HG02571 (cell line): ENCODE measurements around the gene GTF2E1.
"Not testable (repeated sequence)": the region's sequence is repeated elsewhere in the genome, so short reads cannot be mapped to it uniquely, and the experiment has no call there.

Experiments
- ATAC-seq: cut with Tn5 transposase; IDR thresholded peaks from one replicate; pipeline ENCODE4 v1.9.1; 2021; ENCODE audit warnings: mild to moderate bottlenecking, moderate library complexity; ENCODE audit not compliant: unreplicated experiment

Gene GTF2E1

GRCh38 chr3:120752865-120753264 lies 10.3 kb downstream of the GTF2E1 start:
- no peak for ATAC-seq

- ATAC-seq = no peak
Measured at GRCh38 chr3:120753810-120754209, 11.3 kb downstream of the GTF2E1 start.

GRCh38 chr3:120756061-120756460 lies 13.5 kb downstream of the GTF2E1 start:
- ATAC-seq = no peak

- not testable (repeated sequence) for ATAC-seq
Measured at GRCh38 chr3:120758551-120758950, 16.0 kb downstream of the GTF2E1 start.

GRCh38 chr3:120762615-120763014 lies 20.1 kb downstream of the GTF2E1 start:
- no peak for ATAC-seq

GRCh38 chr3:120763601-120764000 lies 21.1 kb downstream of the GTF2E1 start:
- ATAC-seq = peak; percentile 65

GRCh38 chr3:120764206-120764605 lies 21.7 kb downstream of the GTF2E1 start:
- no peak for ATAC-seq

- ATAC-seq = peak; percentile 64
Measured at GRCh38 chr3:120765830-120766493, 23.4 kb downstream of the GTF2E1 start.

- ATAC-seq = no peak
Measured at GRCh38 chr3:120766576-120766975, 24.0 kb downstream of the GTF2E1 start.

GRCh38 chr3:120767106-120767505 lies 24.6 kb downstream of the GTF2E1 start:
- no peak for ATAC-seq

GRCh38 chr3:120769436-120769835 lies 26.9 kb downstream of the GTF2E1 start:
- no peak for ATAC-seq

- no peak for ATAC-seq
Measured at GRCh38 chr3:120770891-120771290, 28.3 kb downstream of the GTF2E1 start.

GRCh38 chr3:120772081-120772480 lies 29.5 kb downstream of the GTF2E1 start:
- ATAC-seq = no peak

GRCh38 chr3:120773932-120774331 lies 31.4 kb downstream of the GTF2E1 start:
- peak; percentile 45 for ATAC-seq

GRCh38 chr3:120775411-120775810 lies 32.9 kb downstream of the GTF2E1 start:
- no peak for ATAC-seq

GRCh38 chr3:120778776-120779175 lies 36.2 kb downstream of the GTF2E1 start:
- no peak for ATAC-seq

- peak; percentile 95 for ATAC-seq
Measured at GRCh38 chr3:120780977-120781376, 38.4 kb downstream of the GTF2E1 start.

- peak; percentile 59 for ATAC-seq
Measured at GRCh38 chr3:120785832-120786231, 43.3 kb downstream of the GTF2E1 start.

- ATAC-seq = no peak
Measured at GRCh38 chr3:120791010-120791409, 48.5 kb downstream of the GTF2E1 start.

GRCh38 chr3:120791913-120792312 lies 49.4 kb downstream of the GTF2E1 start:
- ATAC-seq = no peak

- ATAC-seq = no peak
Measured at GRCh38 chr3:120793601-120794000, 51.1 kb downstream of the GTF2E1 start.

GRCh38 chr3:120795017-120795648 lies 52.6 kb downstream of the GTF2E1 start:
- peak; percentile 94 for ATAC-seq

- ATAC-seq = no peak
Measured at GRCh38 chr3:120795959-120796358, 53.4 kb downstream of the GTF2E1 start.
